SHP77 treated with DMSO at 0.1 percent for 48 hours (cell line): ENCODE measurements around the gene GTF2H4.
"Not testable (repeated sequence)": the region's sequence is repeated elsewhere in the genome, so short reads cannot be mapped to it uniquely, and the experiment has no call there.

Experiments used
- DNase-seq: peaks from one replicate; lab custom pipeline; 2025; lab: John Stamatoyannopoulos, UW

Gene GTF2H4

GRCh38 chr6:30895343-30895742 is 12.7 kb upstream of the GTF2H4 start:
- DNase-seq = no peak

GRCh38 chr6:30896541-30896940 is 11.5 kb upstream of the GTF2H4 start:
- DNase-seq = no peak

- no peak for DNase-seq
Observed at GRCh38 chr6:30897882-30898281, 10.1 kb upstream of the GTF2H4 start.

- DNase-seq = no peak
Observed at GRCh38 chr6:30898750-30899360, 9.2 kb upstream of the GTF2H4 start.

- DNase-seq = no peak
Observed at GRCh38 chr6:30900863-30901417, 7.1 kb upstream of the GTF2H4 start.

GRCh38 chr6:30901436-30901835 is 6.6 kb upstream of the GTF2H4 start:
- no peak for DNase-seq

GRCh38 chr6:30902196-30902595 is 5.8 kb upstream of the GTF2H4 start:
- not testable (repeated sequence) for DNase-seq

GRCh38 chr6:30902709-30903108 is 5.3 kb upstream of the GTF2H4 start:
- no peak for DNase-seq

- no peak for DNase-seq
Observed at GRCh38 chr6:30903236-30903635, 4.8 kb upstream of the GTF2H4 start.

GRCh38 chr6:30907290-30907757 is 683 bp upstream of the GTF2H4 start:
- DNase-seq = not testable (repeated sequence)

- DNase-seq = no peak
Observed at GRCh38 chr6:30908700-30909099, 693 bp downstream of the GTF2H4 start.

GRCh38 chr6:30910473-30910872 is 2.5 kb downstream of the GTF2H4 start:
- DNase-seq = not testable (repeated sequence)

GRCh38 chr6:30912746-30913520 is 4.9 kb downstream of the GTF2H4 start:
- no peak for DNase-seq

GRCh38 chr6:30913721-30914075 is 5.7 kb downstream of the GTF2H4 start:
- DNase-seq = no peak

GRCh38 chr6:30914076-30914853 is 6.3 kb downstream of the GTF2H4 start, which contains the start of gene VARS2:
Gene VARS2 (plus strand): TSS chr6:30914238. CDS start chr6:30914837, 599 bp downstream.
- DNase-seq = peak; percentile 83

GRCh38 chr6:30914854-30915590 is 7.0 kb downstream of the GTF2H4 start:
- no peak for DNase-seq

- DNase-seq = peak; percentile 32
Observed at GRCh38 chr6:30915591-30915946, 7.6 kb downstream of the GTF2H4 start.

- no peak for DNase-seq
Observed at GRCh38 chr6:30917041-30917440, 9.0 kb downstream of the GTF2H4 start.

GRCh38 chr6:30917487-30917886 is 9.5 kb downstream of the GTF2H4 start:
- no peak for DNase-seq

GRCh38 chr6:30918670-30919069 is 10.7 kb downstream of the GTF2H4 start:
- no peak for DNase-seq

GRCh38 chr6:30922447-30922852 is 14.4 kb downstream of the GTF2H4 start:
- no peak for DNase-seq
